ENCODE results near the gene PCDH9.

GRCh38 chr13:66911411-66911939, 318.7 kb downstream of the PCDH9 start:
- TF ChIP-seq POLR2AphosphoS5 (IDR thresholded peaks at IDR 0.05; ENCODE audit: low read depth, low read length) (no peak), GTF2F1 (IDR thresholded peaks at IDR 0.05; ENCODE audit: low read length) (no peak), ZKSCAN1 (IDR thresholded peaks at IDR 0.05; ENCODE audit: low read length) (no peak), EZH2 (conservative IDR thresholded peaks at IDR 0.05; ENCODE audit: low read depth, low read length) (no peak), KLF11 (CRISPR knock-in tag; IDR thresholded peaks at IDR 0.05) (no peak), BCLAF1 (IDR thresholded peaks at IDR 0.05) (no peak), CEBPG (CRISPR knock-in tag; IDR thresholded peaks at IDR 0.05) (no peak), EP300 (IDR thresholded peaks at IDR 0.05; ENCODE audit: low read depth in 2 of 2, low read length in 2 of 2) (no peak), EP300 (CRISPR knock-in tag; IDR thresholded peaks at IDR 0.05; ENCODE audit: borderline replicate concordance) (no peak), FOXM1 (CRISPR knock-in tag; IDR thresholded peaks at IDR 0.05) (no peak)
- TF ChIP-seq, protein P1, sequence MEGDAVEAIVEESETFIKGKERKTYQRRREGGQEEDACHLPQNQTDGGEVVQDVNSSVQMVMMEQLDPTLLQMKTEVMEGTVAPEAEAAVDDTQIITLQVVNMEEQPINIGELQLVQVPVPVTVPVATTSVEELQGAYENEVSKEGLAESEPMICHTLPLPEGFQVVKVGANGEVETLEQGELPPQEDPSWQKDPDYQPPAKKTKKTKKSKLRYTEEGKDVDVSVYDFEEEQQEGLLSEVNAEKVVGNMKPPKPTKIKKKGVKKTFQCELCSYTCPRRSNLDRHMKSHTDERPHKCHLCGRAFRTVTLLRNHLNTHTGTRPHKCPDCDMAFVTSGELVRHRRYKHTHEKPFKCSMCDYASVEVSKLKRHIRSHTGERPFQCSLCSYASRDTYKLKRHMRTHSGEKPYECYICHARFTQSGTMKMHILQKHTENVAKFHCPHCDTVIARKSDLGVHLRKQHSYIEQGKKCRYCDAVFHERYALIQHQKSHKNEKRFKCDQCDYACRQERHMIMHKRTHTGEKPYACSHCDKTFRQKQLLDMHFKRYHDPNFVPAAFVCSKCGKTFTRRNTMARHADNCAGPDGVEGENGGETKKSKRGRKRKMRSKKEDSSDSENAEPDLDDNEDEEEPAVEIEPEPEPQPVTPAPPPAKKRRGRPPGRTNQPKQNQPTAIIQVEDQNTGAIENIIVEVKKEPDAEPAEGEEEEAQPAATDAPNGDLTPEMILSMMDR (CRISPR knock-in tag; IDR thresholded peaks at IDR 0.05), result no peak
- TF ChIP-seq, protein P2, sequence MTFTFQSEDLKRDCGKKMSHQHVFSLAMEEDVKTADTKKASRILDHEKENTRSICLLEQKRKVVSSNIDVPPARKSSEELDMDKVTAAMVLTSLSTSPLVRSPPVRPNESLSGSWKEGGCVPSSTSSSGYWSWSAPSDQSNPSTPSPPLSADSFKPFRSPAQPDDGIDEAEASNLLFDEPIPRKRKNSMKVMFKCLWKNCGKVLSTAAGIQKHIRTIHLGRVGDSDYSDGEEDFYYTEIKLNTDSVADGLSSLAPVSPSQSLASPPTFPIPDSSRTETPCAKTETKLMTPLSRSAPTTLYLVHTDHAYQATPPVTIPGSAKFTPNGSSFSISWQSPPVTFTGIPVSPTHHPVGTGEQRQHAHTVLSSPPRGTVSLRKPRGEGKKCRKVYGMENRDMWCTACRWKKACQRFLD (CRISPR knock-in tag; IDR thresholded peaks at IDR 0.05; ENCODE audit: borderline replicate concordance), result no peak
- TF ChIP-seq, protein P3, sequence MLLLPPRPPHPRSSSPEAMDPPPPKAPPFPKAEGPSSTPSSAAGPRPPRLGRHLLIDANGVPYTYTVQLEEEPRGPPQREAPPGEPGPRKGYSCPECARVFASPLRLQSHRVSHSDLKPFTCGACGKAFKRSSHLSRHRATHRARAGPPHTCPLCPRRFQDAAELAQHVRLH (CRISPR knock-in tag; IDR thresholded peaks at IDR 0.05; ENCODE audit: borderline replicate concordance, low read depth), result no peak
